ENCODE measurements around the gene ZBED4.

DNA sequence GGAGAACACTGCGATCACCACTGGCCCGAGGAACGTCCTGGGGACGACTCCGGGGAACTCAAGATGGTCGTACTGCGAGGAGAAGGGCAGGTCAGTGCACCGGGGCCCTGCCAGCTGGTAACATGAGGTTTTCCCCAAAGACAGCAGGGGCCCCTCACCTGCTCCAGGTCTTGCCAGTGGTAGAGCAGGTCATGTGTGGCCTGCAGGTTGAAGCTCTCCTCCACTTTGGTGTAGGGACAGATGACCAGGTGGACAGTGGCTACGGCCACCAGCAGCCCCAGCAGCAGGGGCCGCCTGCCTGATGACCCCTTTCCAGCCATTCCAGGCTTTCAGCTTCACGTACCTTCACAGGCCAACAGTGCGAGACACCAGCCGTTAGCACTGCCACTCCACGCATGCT is 59.8 kb downstream of the ZBED4 start:
- TF ChIP-seq POLR2A (IDR thresholded peaks at IDR 0.05; ENCODE audit: low read depth, low read length) (no peak), TAF1 (IDR thresholded peaks at IDR 0.05; ENCODE audit: borderline replicate concordance, low read depth, low read length) (no peak), POLR2AphosphoS5 (IDR thresholded peaks at IDR 0.05; ENCODE audit: low read depth, low read length) (no peak)
